Lower leg skin (tissue), 3 donors: ENCODE data around the gene DRC3.

ENCODE experiments used
- CTCF ChIP-seq, 3 donors: fragments of 450-650 bp; IDR thresholded peaks; one replicate each; pipeline ENCODE4 v1.5.1; 2016; ENCODE audit warnings: antibody characterized with exemption in 3 of 3, mild to moderate bottlenecking in 3 of 3, moderate library complexity in 2 of 3
- POLR2A ChIP-seq, 2 donors: fragments of 450-650 bp; IDR thresholded peaks; one replicate each; pipeline ENCODE4 v1.6.1; 2016 to 2017; ENCODE audit warnings: antibody characterized with exemption in 2 of 2, mild to moderate bottlenecking in 1 of 2, moderate library complexity in 1 of 2

GRCh38 chr17:18002171-18002570, 29.5 kb downstream of the DRC3 start:
- TF ChIP-seq CTCF (IDR thresholded peaks at IDR 0.05): no peak
- TF ChIP-seq POLR2A (IDR thresholded peaks at IDR 0.05): no peak
